HG03103 (cell line): ENCODE measurements around the gene SMCP.

Experiments
- ATAC-seq: cut with Tn5 transposase; IDR thresholded peaks from one replicate; pipeline ENCODE4 v1.9.1; 2021; ENCODE audit warnings: low read depth; ENCODE audit not compliant: unreplicated experiment

Gene SMCP, protein sequence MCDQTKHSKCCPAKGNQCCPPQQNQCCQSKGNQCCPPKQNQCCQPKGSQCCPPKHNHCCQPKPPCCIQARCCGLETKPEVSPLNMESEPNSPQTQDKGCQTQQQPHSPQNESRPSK

DNA sequence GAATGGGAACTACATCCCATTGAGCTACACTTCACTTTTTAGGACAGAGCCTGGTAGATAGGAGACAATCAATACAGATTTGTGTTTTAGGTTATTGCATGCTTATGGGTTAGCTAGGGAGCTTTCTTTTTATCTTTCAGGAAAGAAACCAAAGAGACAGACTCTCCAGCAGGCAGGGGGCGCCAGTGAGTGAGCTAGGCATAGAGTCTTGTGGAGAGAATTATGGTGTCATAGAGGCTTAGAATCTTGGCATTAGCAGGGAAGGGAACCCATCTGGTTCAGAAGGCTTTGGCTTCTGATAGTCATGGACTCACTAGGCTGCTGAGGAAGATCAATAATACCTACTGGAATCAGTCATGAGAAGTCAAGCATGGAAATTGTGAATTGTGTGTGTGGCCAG lies at the start of gene SMCP:
TSS of gene SMCP (plus strand) at position 281 of the 400 bp plus-strand sequence. CDS start 6,101 bp downstream, outside the sequence.
- ATAC-seq: no peak

GRCh38 chr1:152836870-152837269 lies 41.3 kb upstream of the SMCP start:
- ATAC-seq: no peak

DNA sequence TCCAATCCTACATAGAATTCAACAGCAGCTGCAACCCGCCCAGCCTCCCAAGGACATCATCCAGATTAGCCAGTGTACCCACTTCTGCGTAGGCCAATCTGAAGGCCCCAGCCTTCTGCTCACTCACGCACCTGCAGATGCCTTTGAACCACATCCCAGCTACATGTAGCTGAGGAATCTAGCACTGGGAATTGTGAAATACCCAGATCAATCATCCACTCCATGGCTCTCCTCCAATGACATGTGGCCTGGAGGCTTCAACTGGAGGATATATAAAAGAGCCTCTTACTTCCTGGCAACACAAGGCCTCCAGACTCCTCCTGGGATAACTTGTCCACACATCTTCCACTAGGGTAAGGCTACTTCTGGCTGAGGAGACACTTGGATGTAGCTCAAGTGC lies 35.6 kb upstream of the SMCP start, which contains the start of gene LCE6A:
TSS of gene LCE6A (plus strand) at position 301 of the 400 bp plus-strand sequence. CDS start 665 bp downstream, outside the sequence.
- ATAC-seq: no peak

DNA sequence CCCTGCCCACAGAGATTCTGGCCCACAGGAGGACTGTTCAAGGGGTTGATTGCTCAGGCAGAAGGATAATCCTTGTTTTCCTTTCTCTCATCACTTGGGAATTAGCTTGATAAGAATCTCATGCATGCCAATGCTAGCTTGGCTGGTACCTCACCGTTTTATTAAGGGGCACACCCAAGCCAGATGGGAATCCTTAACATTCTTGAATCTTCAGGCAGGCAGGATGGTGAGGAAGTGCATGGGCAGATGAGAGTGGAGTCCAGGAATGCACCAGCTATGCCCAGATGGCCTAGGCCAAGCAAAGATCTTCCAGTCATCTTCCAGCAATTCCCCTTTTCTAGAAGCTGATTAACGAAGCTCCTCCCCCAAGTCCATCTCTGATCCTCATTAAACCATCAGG lies 22.5 kb upstream of the SMCP start:
- ATAC-seq: no peak

- ATAC-seq: no peak
Measured at GRCh38 chr1:152858062-152858461, 20.1 kb upstream of the SMCP start.

DNA sequence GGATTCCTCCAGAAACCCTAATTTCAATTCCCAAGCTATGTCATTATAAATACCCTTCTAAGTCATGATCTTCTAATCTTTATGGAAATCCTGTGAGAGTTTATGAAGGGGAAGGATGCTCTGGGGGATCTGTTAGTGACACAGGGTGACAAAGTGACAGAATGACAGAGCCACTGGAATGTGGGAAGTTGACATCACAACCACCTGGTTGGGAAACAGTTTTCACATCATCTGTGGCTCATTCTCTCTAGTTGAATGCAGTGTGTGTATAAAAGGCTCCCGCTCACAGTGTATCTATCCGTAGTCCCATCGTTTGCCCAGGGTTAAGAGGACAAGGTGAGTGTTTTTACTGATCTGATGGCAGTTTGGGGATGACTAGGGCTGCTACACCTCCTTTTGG lies 18.4 kb upstream of the SMCP start, which contains the start of gene LCE7A:
TSS of gene LCE7A (plus strand) at position 301 of the 400 bp plus-strand sequence. CDS start 702 bp downstream, outside the sequence.
- ATAC-seq: no peak

DNA sequence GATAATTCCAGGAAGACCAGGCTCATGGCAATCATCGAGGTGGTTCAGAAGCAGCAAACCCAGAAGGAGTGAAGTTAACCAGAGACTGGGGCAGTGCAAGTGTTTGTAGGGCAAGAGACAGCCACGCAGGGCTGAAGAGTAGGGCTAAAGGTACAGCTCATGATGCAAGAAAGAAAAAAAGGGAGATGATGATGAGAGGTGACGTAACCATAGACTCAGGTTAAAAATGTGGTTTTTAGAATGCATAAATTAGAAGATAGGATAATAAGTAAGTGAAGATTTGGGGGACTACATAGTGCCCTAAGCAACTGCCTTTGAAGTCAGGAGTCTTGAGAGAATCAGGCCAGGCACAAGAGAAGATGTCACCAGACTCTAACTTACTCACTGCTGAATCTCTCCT lies 18.0 kb upstream of the SMCP start:
- no peak for ATAC-seq

GRCh38 chr1:152861374-152861773 lies 16.7 kb upstream of the SMCP start:
- ATAC-seq: no peak

DNA sequence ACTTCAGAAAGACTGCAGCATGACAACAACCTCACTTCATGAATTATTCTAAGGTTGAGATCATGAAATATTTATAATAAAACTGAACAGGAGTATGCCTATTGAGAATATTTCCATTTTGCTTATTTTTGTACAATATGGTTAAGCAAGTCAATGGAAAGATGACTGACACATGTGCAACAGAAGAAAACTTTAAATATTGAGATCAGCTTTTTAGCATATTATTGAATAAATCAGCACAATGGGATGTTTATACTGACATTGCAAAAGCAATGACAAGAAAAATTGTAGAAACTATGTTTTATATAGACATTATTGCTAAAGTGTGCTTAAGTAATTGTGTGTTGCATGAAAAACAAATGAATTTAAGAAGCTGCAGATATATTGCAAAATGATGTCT lies 13.7 kb upstream of the SMCP start:
- ATAC-seq: no peak

DNA sequence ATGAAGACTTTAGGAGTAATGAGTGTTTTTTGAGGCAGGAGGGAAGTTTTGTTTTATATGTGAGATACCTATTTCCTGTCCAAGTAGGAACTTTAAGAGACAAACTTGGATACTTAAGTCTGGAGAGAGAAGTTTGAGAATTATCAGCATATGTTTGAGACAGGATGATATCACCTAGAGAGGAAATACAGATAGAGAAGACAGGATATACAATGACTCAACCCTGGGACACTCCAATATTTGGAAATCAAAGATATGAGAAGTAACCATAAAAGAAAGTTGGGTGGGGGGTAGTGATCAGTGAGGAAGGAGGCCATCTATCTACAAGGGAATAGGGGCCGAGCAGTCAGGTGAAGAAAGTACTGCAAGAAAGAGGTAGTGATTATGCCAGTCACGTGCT lies 11.8 kb upstream of the SMCP start:
- no peak for ATAC-seq

- ATAC-seq: no peak
Measured at GRCh38 chr1:152869808-152870419, 8.2 kb upstream of the SMCP start.

DNA sequence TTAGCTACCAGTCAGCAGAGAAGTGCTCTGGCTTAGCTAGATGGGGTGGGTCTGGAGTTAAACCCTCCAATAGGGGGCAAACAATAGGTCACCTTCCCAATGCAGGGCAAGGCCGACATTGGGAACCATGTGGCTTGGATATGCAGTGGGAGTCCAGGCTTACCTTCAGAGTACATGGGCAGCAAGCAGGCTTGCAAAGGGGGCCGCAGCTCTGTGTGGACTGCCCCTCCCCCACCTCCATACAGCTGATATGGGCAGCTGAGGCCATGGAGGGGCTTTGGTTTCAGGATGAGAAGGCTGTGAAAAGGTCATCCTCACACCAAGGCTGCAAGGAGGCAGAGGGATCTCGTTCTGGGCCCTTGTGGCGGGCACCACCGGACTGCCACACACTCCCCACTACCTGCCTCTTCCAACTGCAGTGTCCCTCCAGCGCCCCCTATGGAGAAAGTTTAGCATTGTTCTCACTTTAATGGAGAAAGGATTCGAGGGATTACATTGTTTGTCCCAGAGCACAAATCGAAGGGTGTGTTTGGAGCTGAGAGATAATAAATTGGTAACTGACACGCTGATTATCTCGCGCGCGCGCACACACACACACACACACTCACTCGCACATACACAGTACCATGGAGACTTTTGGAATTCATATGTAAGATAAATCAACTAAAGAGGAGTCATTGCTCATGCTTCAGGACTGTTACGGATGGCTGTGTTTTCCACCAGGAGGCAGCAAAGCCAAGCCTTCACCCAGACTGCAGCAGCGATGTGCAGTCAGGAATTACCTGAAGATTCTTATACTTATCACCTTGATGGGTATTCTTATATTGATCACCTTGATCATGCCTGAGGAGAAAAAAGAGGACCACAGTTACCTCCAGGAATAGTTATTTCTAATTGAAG lies 7.0 kb upstream of the SMCP start:
- no peak for ATAC-seq

DNA sequence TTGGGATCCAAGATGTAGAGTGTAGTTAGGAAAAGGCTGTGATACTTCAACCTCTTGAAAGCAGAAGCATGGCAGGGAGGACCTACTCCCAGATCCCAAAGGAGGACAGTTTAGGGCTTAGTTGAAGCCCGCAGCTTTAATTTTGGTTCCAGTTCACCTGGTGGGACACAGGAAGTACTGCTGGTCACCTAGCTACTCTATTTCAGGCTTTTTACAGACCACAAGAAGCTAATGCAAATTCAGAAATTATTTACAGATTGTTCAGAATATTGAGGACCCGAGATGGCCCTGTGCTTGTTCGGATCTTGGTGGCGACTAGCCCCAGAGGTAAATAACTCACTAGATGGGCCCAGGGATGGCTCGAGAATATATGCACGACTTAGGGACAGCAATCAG lies 6.4 kb upstream of the SMCP start:
- no peak for ATAC-seq

DNA sequence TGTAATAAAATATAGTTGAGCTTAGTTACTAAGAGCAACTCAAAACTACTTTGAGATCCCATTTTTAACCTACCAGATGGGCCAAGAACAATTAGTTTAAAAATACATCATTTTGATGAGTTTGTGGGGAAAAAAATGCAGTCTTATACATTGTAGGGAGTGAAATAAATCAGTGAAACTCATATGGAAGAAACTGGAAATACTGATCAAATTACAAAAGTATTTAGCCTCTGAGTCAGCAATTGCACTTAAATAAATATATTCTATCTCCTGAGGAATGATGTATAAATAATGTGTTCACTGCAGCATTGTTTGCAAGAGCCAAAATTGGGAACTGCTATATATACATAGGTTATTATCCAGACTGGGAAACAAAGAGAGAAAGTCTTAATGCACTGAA lies 4.6 kb upstream of the SMCP start:
- no peak for ATAC-seq

- ATAC-seq: no peak
Measured at GRCh38 chr1:152876827-152877226, 1.3 kb upstream of the SMCP start.

GRCh38 chr1:152879559-152880198 lies 1.6 kb downstream of the SMCP start:
- no peak for ATAC-seq

DNA sequence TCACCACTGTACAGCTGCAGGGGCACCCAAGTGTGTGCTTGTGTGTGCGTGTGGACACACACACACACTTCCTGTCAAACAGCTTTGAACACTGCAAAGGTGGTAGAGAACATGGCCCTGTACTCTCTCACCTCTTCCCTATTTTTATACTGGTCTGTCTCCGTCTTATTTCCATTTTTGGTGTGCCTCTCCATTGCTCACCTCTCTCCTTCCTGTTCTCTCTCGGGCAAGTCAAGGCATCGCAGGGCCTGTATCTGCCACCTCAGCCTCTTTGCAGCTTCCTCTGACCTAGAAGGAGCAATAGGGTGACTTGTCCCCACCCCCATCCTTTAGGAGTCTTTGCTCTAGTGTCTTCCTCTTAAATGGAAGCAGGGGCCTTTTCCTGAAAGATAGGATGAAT lies 2.2 kb downstream of the SMCP start:
- no peak for ATAC-seq

DNA sequence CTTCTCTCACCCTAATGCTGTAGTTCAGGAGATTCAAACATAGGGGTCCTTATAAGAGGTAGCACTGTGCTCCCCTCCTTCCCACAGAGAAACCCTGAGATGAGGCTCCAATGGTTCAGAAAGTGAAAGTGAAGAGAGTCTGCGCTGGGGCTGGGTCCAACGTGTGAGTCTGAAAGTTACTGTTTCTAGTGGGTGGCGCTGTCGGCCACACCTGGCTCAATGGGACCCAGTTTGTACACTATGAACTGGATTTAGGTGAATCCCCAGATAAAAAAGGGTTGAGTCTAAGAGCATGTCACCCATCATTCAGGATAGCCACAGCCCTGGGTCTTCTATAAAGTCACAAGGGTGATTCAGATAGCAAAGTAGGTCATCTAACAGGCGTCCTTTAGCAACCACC lies 2.8 kb downstream of the SMCP start:
- no peak for ATAC-seq

DNA sequence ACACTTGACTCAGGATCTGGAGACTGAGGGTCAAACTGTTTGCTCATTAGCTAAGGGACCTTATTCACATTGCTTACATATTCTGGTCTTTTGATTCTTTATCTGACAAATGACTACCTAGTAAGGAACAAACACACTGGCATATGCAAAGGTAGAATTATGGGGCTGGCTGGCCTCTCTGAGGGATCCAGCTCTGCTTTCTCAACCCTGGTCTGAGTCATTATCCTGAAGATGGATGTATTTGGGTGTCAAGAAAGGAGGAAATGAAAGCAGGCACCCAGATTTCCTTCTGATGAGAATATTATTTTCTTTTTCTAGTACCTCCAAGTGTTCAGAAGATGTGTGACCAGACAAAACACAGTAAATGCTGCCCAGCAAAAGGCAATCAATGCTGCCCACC lies 6.0 kb downstream of the SMCP start:
- ATAC-seq: no peak

GRCh38 chr1:152884506-152884905 lies 6.4 kb downstream of the SMCP start:
- ATAC-seq: no peak

DNA sequence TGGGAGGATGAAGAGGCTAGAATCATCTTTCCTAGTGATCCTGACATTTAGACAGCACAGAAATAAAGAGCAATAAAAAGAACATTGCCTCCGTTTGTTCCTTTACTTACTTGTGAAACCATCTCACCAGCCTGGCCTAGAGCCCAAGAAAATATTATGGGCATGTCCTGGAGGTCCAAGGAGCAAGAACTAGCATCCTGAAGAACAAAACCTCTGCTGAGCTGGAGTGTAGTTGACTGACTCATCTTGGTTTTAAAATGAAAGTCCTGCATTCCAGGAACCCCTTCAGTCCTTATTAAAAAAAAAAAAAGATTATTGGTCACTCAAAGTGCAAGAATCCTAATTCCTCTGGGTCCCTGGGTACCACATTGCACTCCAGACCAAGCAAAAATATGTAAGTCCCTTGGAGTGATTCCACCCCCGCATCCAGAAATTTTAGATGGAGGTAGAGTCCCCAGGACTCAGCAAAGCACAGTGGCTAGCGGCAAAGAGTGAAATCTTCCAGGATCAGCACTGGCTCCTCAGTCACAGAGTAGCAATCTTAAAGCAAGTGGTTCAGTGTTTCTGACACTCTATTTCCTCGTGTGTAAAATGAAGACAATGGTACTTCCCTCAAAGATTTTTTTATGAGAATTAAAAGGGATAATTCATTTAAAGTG lies 7.0 kb downstream of the SMCP start:
- no peak for ATAC-seq
